ENCODE results near the gene RPL36AL.
A peak's percentile ranks its signal among the peaks of the same experiment; 100 is the strongest.

GRCh38 chr14:49633640-49634546 lies 13.5 kb upstream of the RPL36AL start:
- TF ChIP-seq POLR2A (IDR thresholded peaks at IDR 0.05; ENCODE audit: low read depth, low read length): peak; percentile 69; the same call in 1 of the 2 replicates
- TF ChIP-seq MXI1 (IDR thresholded peaks at IDR 0.05; ENCODE audit: borderline replicate concordance, low read depth, low read length): peak; percentile 66
- TF ChIP-seq CTCF (conservative IDR thresholded peaks at IDR 0.05; ENCODE audit: low read depth, low read length): peak; percentile 91
- no peak for TF ChIP-seq CEBPB (IDR thresholded peaks at IDR 0.05; ENCODE audit: low read depth, low read length)
- no peak for TF ChIP-seq RCOR1 (IDR thresholded peaks at IDR 0.05; ENCODE audit: insufficient replicate concordance, low read length)
- TF ChIP-seq RFX5 (IDR thresholded peaks at IDR 0.05; ENCODE audit: low read depth, low read length): no peak
- TF ChIP-seq MAZ (IDR thresholded peaks at IDR 0.05; ENCODE audit: borderline replicate concordance, low read depth, low read length): peak; percentile 95
- TF ChIP-seq RAD21 (IDR thresholded peaks at IDR 0.05; ENCODE audit: low read length): peak; percentile 84
- TF ChIP-seq SMC3 (IDR thresholded peaks at IDR 0.05; ENCODE audit: low read depth, low read length): peak; percentile 56
- TF ChIP-seq FOS (IDR thresholded peaks at IDR 0.05; ENCODE audit: low read depth, low read length): no peak
- no peak for TF ChIP-seq NFE2L2 (IDR thresholded peaks at IDR 0.05; ENCODE audit: low read depth, low read length)
- TF ChIP-seq ELK1 (IDR thresholded peaks at IDR 0.05; ENCODE audit: borderline replicate concordance, low read depth, low read length): no peak
- peak; percentile 40; the same call in 1 of the 2 replicates for TF ChIP-seq BHLHE40 (IDR thresholded peaks at IDR 0.05; ENCODE audit: low read depth, low read length)
- no peak for TF ChIP-seq MAFK (IDR thresholded peaks at IDR 0.05; ENCODE audit: low read depth, low read length)
